CD4-positive, alpha-beta T cell treated with Interleukin-6 for 4 hours (primary cell): ENCODE data around the gene NTSR1.

Experiments used
- DNase-seq: peaks from one replicate; pipeline ENCODE4 v3.0.0-alpha.2; 2020; ENCODE audit warnings: mixed read lengths

NTSR1 gene

GRCh38 chr20:62806383-62807050, 97.9 kb downstream of the NTSR1 start:
- DNase-seq: no peak

GRCh38 chr20:62807444-62808210, 99.0 kb downstream of the NTSR1 start:
- no peak for DNase-seq

GRCh38 chr20:62808211-62808865, 99.7 kb downstream of the NTSR1 start:
- DNase-seq: peak; percentile 83

- no peak for DNase-seq
Observed at GRCh38 chr20:62809530-62810428, 101.1 kb downstream of the NTSR1 start.

- no peak for DNase-seq
Observed at GRCh38 chr20:62811320-62811719, 102.7 kb downstream of the NTSR1 start.

GRCh38 chr20:62811720-62812119, 103.1 kb downstream of the NTSR1 start:
- no peak for DNase-seq
